H9 (cell line): Measurements from ENCODE around the gene PLA2G4D. TPM values are rescaled to one million over a fixed set of nuclear protein-coding genes. Genes with fewer than 3 reads are reported as not detected.

Experiments
- DNase-seq: peaks from one replicate; pipeline ENCODE4 v3.0.0-alpha.2; 2017
- H2AFZ ChIP-seq: one replicate; pipeline ENCODE4 v1.6.1; 2013; ENCODE audit warnings: mild to moderate bottlenecking, low read length, control low read depth, moderate library complexity
- H2AK5ac ChIP-seq: 2 replicates; pipeline ENCODE4 v1.6.1; 2013; ENCODE audit warnings: low read length, control low read depth, mixed read lengths; ENCODE audit not compliant: insufficient read length
- H2BK120ac ChIP-seq: one replicate; pipeline ENCODE4 v1.6.1; 2013; ENCODE audit warnings: low read depth, mild to moderate bottlenecking, low read length, control low read depth, inconsistent platforms; ENCODE audit not compliant: poor library complexity, severe bottlenecking
- H2BK12ac ChIP-seq: 2 replicates; pipeline ENCODE4 v1.6.1; 2013; ENCODE audit warnings: low read length, control low read depth, mixed read lengths, low read depth; ENCODE audit not compliant: insufficient read length
- H2BK15ac ChIP-seq: 2 replicates; pipeline ENCODE4 v1.6.1; 2013; ENCODE audit warnings: low read depth, low read length, control low read depth
- H2BK20ac ChIP-seq: one replicate; pipeline ENCODE4 v1.6.1; 2013; ENCODE audit warnings: low read depth, mild to moderate bottlenecking, low read length, control low read depth, inconsistent platforms; ENCODE audit not compliant: poor library complexity, severe bottlenecking
- H2BK5ac ChIP-seq: 2 replicates; pipeline ENCODE4 v1.6.1; 2013; ENCODE audit warnings: low read length, control low read depth, mixed read lengths; ENCODE audit not compliant: insufficient read length
- H3K14ac ChIP-seq: 2 replicates; pipeline ENCODE4 v1.6.1; 2013; ENCODE audit warnings: low read length, control low read depth; ENCODE audit not compliant: insufficient read depth
- H3K18ac ChIP-seq: 2 replicates; pipeline ENCODE4 v1.6.1; 2013; ENCODE audit warnings: low read depth, mild to moderate bottlenecking, mixed read lengths, low read length, control low read depth; ENCODE audit not compliant: insufficient read length
- H3K23ac ChIP-seq: 2 replicates; pipeline ENCODE4 v1.6.1; 2013; ENCODE audit warnings: low read length, control low read depth, mixed read lengths, low read depth; ENCODE audit not compliant: insufficient read length
- H3K23me2 ChIP-seq: 2 replicates; pipeline ENCODE4 v1.6.1; 2013; ENCODE audit warnings: low read depth, mild to moderate bottlenecking, mixed read lengths, low read length, control low read depth; ENCODE audit not compliant: insufficient read length, poor library complexity, severe bottlenecking
- H3K27ac ChIP-seq: 2 replicates; pipeline ENCODE4 v1.5.1; 2013; ENCODE audit warnings: low read length, control low read depth, mixed read lengths, low read depth; ENCODE audit not compliant: insufficient read length
- H3K27me3 ChIP-seq: 2 replicates; pipeline ENCODE4 v1.6.1; 2013; ENCODE audit warnings: low read length, control low read depth, inconsistent platforms; ENCODE audit not compliant: insufficient read depth
- H3K4ac ChIP-seq: 2 replicates; pipeline ENCODE4 v1.6.1; 2013; ENCODE audit warnings: low read depth, mild to moderate bottlenecking, control low read depth, inconsistent platforms, low read length, moderate library complexity
- H3K4me1 ChIP-seq: 2 replicates; pipeline ENCODE4 v1.6.1; 2013; ENCODE audit warnings: low read length, control low read depth, inconsistent platforms; ENCODE audit not compliant: insufficient read depth
- H3K4me2 ChIP-seq: 2 replicates; pipeline ENCODE4 v1.6.1; 2013; ENCODE audit warnings: low read length, control low read depth, mixed read lengths; ENCODE audit not compliant: insufficient read length, insufficient read depth
- H3K56ac ChIP-seq: 2 replicates; pipeline ENCODE4 v1.6.1; 2013; ENCODE audit warnings: low read depth, mild to moderate bottlenecking, mixed read lengths, low read length, control low read depth; ENCODE audit not compliant: insufficient read length
- H3K79me1 ChIP-seq: 2 replicates; pipeline ENCODE4 v1.6.1; 2013; ENCODE audit warnings: low read depth, mild to moderate bottlenecking, moderate library complexity, low read length, control low read depth, inconsistent platforms; ENCODE audit not compliant: insufficient read depth, poor library complexity, severe bottlenecking
- H3K79me2 ChIP-seq: 2 replicates; pipeline ENCODE4 v1.6.1; 2013; ENCODE audit warnings: low read length, control low read depth, inconsistent platforms; ENCODE audit not compliant: insufficient read depth
- H3K9ac ChIP-seq: 2 replicates; pipeline ENCODE4 v1.6.1; 2013; ENCODE audit warnings: low read length, control low read depth, mixed read lengths; ENCODE audit not compliant: insufficient read length; ENCODE audit errors: extremely low read depth
- H3K9me3 ChIP-seq: one replicate; pipeline ENCODE4 v1.6.1; 2013; ENCODE audit warnings: low read depth, low read length, inconsistent platforms; ENCODE audit not compliant: control insufficient read depth
- H3T11ph ChIP-seq: one replicate; pipeline ENCODE4 v1.6.1; 2013; ENCODE audit warnings: mild to moderate bottlenecking, low read length, control low read depth, inconsistent platforms
- H4K20me1 ChIP-seq: one replicate; pipeline ENCODE4 v1.6.1; 2013; ENCODE audit not compliant: control insufficient read depth, insufficient read length, insufficient read depth
- H4K5ac ChIP-seq: 2 replicates; pipeline ENCODE4 v1.6.1; 2013; ENCODE audit warnings: low read depth, mild to moderate bottlenecking, mixed read lengths, low read length, control low read depth; ENCODE audit not compliant: insufficient read length
- H4K8ac ChIP-seq: replicated peaks from 2 replicates; pipeline ENCODE4 v1.6.1; 2013; ENCODE audit warnings: low read length, control low read depth, mixed read lengths, low read depth; ENCODE audit not compliant: insufficient read length
- H4K91ac ChIP-seq: 2 replicates; pipeline ENCODE4 v1.6.1; 2013; ENCODE audit warnings: low read depth, mild to moderate bottlenecking, moderate library complexity, mixed read lengths, low read length, control low read depth; ENCODE audit not compliant: insufficient read length
- H3K27ac Mint-ChIP-seq, 3 experiments: 2 replicates in 2 of 3; 3 replicates in 1 of 3; pipeline ENCODE4 v1.8.0; 2020 to 2021; ENCODE audit warnings: mixed read lengths in 3 of 3, mild to moderate bottlenecking in 1 of 3, moderate library complexity in 1 of 3
- H3K27me3 Mint-ChIP-seq: 2 replicates; pipeline ENCODE4 v1.8.0; 2021; ENCODE audit warnings: low read depth, mild to moderate bottlenecking, moderate library complexity, mixed read lengths
- H3K36me3 Mint-ChIP-seq, 3 experiments: 2 replicates in 2 of 3; 3 replicates in 1 of 3; pipeline ENCODE4 v1.8.0; 2020 to 2021; ENCODE audit warnings: low read depth in 3 of 3, mixed read lengths in 3 of 3; ENCODE audit not compliant: insufficient read depth in 1 of 3
- H3K4me1 Mint-ChIP-seq, 2 experiments: 2 replicates each; pipeline ENCODE4 v1.8.0; 2020; ENCODE audit warnings: mixed read lengths in 2 of 2
- H3K4me3 Mint-ChIP-seq, 2 experiments: 2 replicates in 1 of 2; 3 replicates in 1 of 2; pipeline ENCODE4 v1.8.0; 2020 to 2021; ENCODE audit warnings: mild to moderate bottlenecking in 2 of 2, mixed read lengths in 2 of 2, moderate library complexity in 1 of 2
- H3K9me3 Mint-ChIP-seq, 2 experiments: 2 replicates in 1 of 2; 3 replicates in 1 of 2; pipeline ENCODE4 v1.8.0; 2020; ENCODE audit warnings: mild to moderate bottlenecking in 2 of 2, mixed read lengths in 2 of 2, moderate library complexity in 1 of 2
- CTCF ChIP-seq: fragments of 200-600 bp; sonication (generic); conservative IDR thresholded peaks from 3 replicates; pipeline ENCODE4 v1.8.0; 2021; ENCODE audit warnings: antibody characterized with exemption, mild to moderate bottlenecking
- WGBS: extraction: QIAGEN DNeasy Blood & Tissue Kit; methylation state at CpG from one replicate; pipeline ENCODE4 v1.1.7; 2013; ENCODE audit warnings: missing lambda C conversion rate, low lambda C conversion rate, mixed read lengths; ENCODE audit not compliant: insufficient read length; ENCODE audit errors: extremely low coverage; 5-methylcytosine and 5-hydroxymethylcytosine counted together
- total RNA-seq: library from RNA; stranded (reverse); gene quantifications from 2 replicates; pipeline ENCODE4 v1.2.1, GENCODE V29; 2021

Gene PLA2G4D
- total RNA-seq, 1 experiment from 2014 or later = 0.33 TPM

GRCh38 chr15:42058791-42059190 lies 35.6 kb downstream of the PLA2G4D start:
- Histone ChIP-seq H2AK5ac (no peak overlapping the region), H3K18ac (no peak overlapping the region), H2BK12ac (no peak overlapping the region), H2BK5ac (no peak overlapping the region), H3K27me3 (no peaks in the 10 kb centered on the region), H3K4me1 (no peaks in the 10 kb centered on the region), H3K79me2 (no peaks in the 10 kb centered on the region), H4K91ac (no peak overlapping the region), H3K4me2 (no peak overlapping the region), H3K23ac (no peak overlapping the region), H3K27ac (no peak overlapping the region), H2AFZ (no peak overlapping the region), H2BK20ac (no peak overlapping the region), H3K14ac (no peak overlapping the region), H3K9me3 (no peaks in the 10 kb centered on the region), H3K23me2 (peaks cover 3% of the 10 kb centered on the region), H3K56ac (no peak overlapping the region), H3T11ph (no peak overlapping the region), H3K4ac (no peak overlapping the region), H2BK15ac (no peak overlapping the region), H4K8ac (no peak overlapping the region), H3K79me1 (no peaks in the 10 kb centered on the region), H4K20me1 (no peaks in the 10 kb centered on the region), H4K5ac (no peak overlapping the region), H3K9ac (no peak overlapping the region), H2BK120ac (no peak overlapping the region)
- no CpG with 5 or more reads among the region's 3 CpGs for WGBS
- peaks cover 16% of the 10 kb centered on the region for H3K27me3 Mint-ChIP-seq
- no peak overlapping the region for H3K27ac Mint-ChIP-seq
- H3K9me3 Mint-ChIP-seq = no peaks in the 10 kb centered on the region; a peak in 2 of 5 replicates
- TF ChIP-seq CTCF = no peak
- H3K36me3 Mint-ChIP-seq = no peaks in the 10 kb centered on the region
- H3K4me3 Mint-ChIP-seq = no peak overlapping the region
- H3K4me1 Mint-ChIP-seq = peaks cover 4 to 12% of the 10 kb centered on the region in 2 experiments
- DNase-seq = no peak
